Esophagus squamous epithelium (tissue), 4 donors: ENCODE measurements around the gene PRKCA.

Experiments
- CTCF ChIP-seq, 6 experiments: fragments of 450-650 bp in 4 of 6; fragments of 200-600 bp in 2 of 6; sonication (generic) in 2 of 6; IDR thresholded peaks; one replicate each; pipeline ENCODE4 v1.5.1; 2016 to 2019; ENCODE audit warnings: antibody characterized with exemption in 6 of 6, mild to moderate bottlenecking in 4 of 6, moderate library complexity in 4 of 6
- POLR2A ChIP-seq, 4 donors: fragments of 450-650 bp; IDR thresholded peaks; one replicate each; pipeline ENCODE4 v1.6.1; 2017; ENCODE audit warnings: antibody characterized with exemption in 4 of 4, mild to moderate bottlenecking in 4 of 4, moderate library complexity in 3 of 4

GRCh38 chr17:66450008-66450851 is 147.8 kb downstream of the PRKCA start:
- TF ChIP-seq CTCF (IDR thresholded peaks at IDR 0.05) (no peak), POLR2A (IDR thresholded peaks at IDR 0.05) (no peak)
